ENCODE data around the gene USH2A. TPM values are rescaled to one million over a fixed set of nuclear protein-coding genes. Genes with fewer than 3 reads are reported as not detected.
A peak's percentile ranks its signal among the peaks of the same experiment; 100 is the strongest.

The USH2A gene
- total and polyA plus RNA-seq, 3 donors from 2014 or later: 1.6 to 2.5 (median 1.8) TPM

DNA sequence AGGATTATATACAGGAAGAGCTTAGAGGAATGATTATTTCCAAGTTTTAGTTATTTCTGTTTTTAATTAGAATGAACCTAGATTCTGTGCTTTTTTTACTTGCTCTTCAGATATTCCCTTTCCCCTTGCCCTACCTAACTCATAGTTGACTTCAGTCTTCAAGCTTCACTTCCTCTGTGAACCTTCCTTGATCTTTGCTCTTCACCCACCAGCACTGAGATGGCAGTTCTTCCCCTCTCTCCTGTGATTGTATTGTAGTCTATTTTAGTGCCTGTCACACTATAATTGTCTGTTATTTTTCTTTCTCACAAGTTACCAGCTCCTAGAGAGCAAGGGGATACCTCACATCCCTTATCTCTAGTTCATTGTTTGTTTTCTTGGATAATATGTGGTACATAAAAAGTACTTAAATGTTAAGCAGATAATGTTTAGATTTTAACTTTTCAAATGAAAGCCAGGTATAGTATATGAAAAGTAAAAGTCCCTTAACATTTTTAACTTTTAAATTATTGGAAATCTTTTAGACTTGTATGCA, 822.9 kb downstream of the USH2A start:
- H3K27ac ChIP-seq: no peak overlapping the region
- H3K9me3 ChIP-seq: no peaks in the 10 kb centered on the region
- no peak for TF ChIP-seq POLR2A (IDR thresholded peaks at IDR 0.05)
- TF ChIP-seq, protein P1, sequence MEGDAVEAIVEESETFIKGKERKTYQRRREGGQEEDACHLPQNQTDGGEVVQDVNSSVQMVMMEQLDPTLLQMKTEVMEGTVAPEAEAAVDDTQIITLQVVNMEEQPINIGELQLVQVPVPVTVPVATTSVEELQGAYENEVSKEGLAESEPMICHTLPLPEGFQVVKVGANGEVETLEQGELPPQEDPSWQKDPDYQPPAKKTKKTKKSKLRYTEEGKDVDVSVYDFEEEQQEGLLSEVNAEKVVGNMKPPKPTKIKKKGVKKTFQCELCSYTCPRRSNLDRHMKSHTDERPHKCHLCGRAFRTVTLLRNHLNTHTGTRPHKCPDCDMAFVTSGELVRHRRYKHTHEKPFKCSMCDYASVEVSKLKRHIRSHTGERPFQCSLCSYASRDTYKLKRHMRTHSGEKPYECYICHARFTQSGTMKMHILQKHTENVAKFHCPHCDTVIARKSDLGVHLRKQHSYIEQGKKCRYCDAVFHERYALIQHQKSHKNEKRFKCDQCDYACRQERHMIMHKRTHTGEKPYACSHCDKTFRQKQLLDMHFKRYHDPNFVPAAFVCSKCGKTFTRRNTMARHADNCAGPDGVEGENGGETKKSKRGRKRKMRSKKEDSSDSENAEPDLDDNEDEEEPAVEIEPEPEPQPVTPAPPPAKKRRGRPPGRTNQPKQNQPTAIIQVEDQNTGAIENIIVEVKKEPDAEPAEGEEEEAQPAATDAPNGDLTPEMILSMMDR (IDR thresholded peaks at IDR 0.05): no peak
- no peaks in the 10 kb centered on the region for H3K36me3 ChIP-seq (ENCODE audit: low read depth, missing control alignments)
- H3K27me3 ChIP-seq: no peaks in the 10 kb centered on the region
- H3K4me3 ChIP-seq: no peak overlapping the region
- H3K4me1 ChIP-seq: peaks cover 6% of the 10 kb centered on the region
- intact Hi-C loops (cut with DNase I; ENCODE audit: low total_unique reads): no loop called here
- DNase-seq: no peak

DNA sequence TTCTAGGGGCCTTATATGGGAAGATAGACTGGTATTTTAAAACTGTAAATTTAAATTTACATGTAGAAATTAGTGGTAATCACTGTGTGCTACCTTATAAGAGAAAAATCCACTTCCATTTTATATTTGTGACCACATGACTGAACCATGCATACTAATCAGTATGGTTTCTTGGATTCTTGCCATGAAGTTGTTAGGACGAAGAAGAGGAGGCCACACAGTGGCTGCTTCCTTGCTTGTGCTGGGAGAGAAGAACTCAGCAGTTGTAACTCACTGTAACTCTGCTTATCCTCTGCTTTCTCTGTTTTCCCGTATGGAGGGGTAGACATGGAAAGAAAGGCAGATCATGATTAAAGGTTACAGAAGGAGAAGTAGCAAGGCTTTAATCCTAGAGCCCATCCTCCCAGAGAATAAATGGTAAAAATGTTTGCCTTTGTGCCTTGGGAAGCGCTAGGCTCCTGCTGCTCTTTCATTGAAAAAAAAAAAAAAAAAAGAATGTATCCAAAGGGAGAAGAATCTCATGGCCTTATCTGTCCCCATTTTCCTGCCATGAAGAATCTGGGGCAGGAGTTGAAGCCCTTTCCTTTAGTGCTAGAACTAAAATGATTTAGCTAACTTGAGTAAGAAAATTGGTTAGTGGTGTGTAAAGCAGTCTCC, 823.7 kb downstream of the USH2A start:
- no peaks in the 10 kb centered on the region for H3K27me3 ChIP-seq
- H3K4me1 ChIP-seq: peaks cover 10% of the 10 kb centered on the region
- intact Hi-C loops (cut with DNase I; ENCODE audit: low total_unique reads): no loop called here
- no peaks in the 10 kb centered on the region for H3K9me3 ChIP-seq
- no peak overlapping the region for H3K4me3 ChIP-seq
- 46 to 51% methylated on average over 3 of the region's 3 CpGs for WGBS, 2 donors
- H3K27ac ChIP-seq: peak overlapping the region in 1 of 2 donors; percentile 9
- TF ChIP-seq, protein P1 (IDR thresholded peaks at IDR 0.05): no peak
- TF ChIP-seq POLR2A (IDR thresholded peaks at IDR 0.05): no peak
- no peak for DNase-seq
- no peaks in the 10 kb centered on the region for H3K36me3 ChIP-seq (ENCODE audit: low read depth, missing control alignments)

DNA sequence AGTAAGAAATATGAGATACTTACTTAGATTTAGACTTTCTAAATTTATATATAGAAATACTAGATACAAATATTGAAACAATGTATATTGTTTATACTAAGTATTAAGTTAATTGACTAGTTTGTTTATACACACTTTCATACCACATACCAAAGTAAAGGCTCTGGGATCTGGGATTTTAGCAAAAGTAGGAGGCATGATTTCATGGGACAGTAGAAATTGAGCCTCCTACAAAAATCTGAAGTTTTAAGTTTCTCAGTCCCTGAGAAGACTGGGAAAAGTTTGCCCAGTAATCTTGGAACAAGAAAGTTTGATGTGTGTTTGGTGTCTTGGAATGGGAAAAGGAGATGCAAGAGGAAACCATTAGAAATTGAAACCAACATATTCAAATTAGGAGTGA, 825.3 kb downstream of the USH2A start:
- Histone ChIP-seq H3K4me3 (no peak overlapping the region), H3K9me3 (no peaks in the 10 kb centered on the region), H3K4me1 (peaks cover 16% of the 10 kb centered on the region), H3K36me3 (ENCODE audit: low read depth, missing control alignments) (no peaks in the 10 kb centered on the region), H3K27ac (no peak overlapping the region), H3K27me3 (no peaks in the 10 kb centered on the region)
- intact Hi-C loops (cut with DNase I; ENCODE audit: low total_unique reads): no loop called here
- DNase-seq: no peak
- TF ChIP-seq, protein P1 (IDR thresholded peaks at IDR 0.05): no peak
- no peak for TF ChIP-seq POLR2A (IDR thresholded peaks at IDR 0.05)

DNA sequence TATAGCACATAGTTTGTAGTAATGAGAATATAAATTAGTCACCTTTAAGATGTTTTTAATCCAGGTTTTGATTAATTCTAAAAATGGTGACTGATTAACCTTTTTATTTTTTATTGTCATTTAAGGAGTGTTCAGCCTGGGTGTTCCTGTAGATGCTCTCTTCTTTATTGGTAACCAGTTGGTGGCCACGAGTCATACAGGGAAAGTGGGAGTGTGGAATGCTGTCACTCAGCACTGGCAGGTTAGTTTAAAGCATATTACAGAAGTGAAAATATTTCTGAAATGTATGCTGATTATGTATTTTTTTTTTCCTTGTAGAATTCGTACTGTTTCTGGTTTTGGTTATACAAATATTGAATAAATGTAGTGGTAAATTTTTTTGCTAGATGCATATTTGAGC, 828.0 kb downstream of the USH2A start:
- DNase-seq: no peak
- peaks cover 14% of the 10 kb centered on the region for H3K4me1 ChIP-seq
- H3K4me3 ChIP-seq: no peak overlapping the region
- no peaks in the 10 kb centered on the region for H3K9me3 ChIP-seq
- H3K27ac ChIP-seq: no peak overlapping the region
- intact Hi-C loops (cut with DNase I; ENCODE audit: low total_unique reads): no loop called here
- H3K36me3 ChIP-seq (ENCODE audit: low read depth, missing control alignments): no peaks in the 10 kb centered on the region
- H3K27me3 ChIP-seq: no peaks in the 10 kb centered on the region
- WGBS, 2 donors: 84 to 87% methylated on average over 2 of the region's 2 CpGs
- no peak for TF ChIP-seq POLR2A (IDR thresholded peaks at IDR 0.05)

DNA sequence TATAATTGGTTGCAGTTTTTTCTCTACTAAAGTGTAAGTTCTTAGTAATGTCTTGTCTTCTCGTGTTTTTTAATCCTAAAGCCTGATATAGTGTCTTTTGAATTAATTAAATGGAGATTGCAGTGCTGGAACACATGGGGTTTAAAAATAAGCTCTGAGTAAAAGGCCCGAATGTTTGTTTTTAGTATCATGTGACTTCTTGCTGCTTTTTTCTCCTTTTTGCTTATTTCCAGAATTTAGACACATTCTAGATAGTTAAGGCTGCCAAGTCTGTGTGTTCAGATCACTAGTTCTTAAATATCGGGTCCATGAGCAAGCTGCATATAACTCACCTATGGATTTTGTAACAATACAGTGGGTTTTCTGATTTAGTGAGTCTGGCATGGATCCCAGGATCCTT, 828.6 kb downstream of the USH2A start:
- no peak for TF ChIP-seq POLR2A (IDR thresholded peaks at IDR 0.05)
- TF ChIP-seq, protein P1 (IDR thresholded peaks at IDR 0.05): no peak
- H3K27me3 ChIP-seq: no peaks in the 10 kb centered on the region
- no peak for DNase-seq
- 56 to 58% methylated on average over 3 of the region's 3 CpGs for WGBS, 2 donors
- no peak overlapping the region for H3K27ac ChIP-seq
- H3K36me3 ChIP-seq (ENCODE audit: low read depth, missing control alignments): no peaks in the 10 kb centered on the region
- intact Hi-C loops (cut with DNase I; ENCODE audit: low total_unique reads): no loop called here
- H3K4me1 ChIP-seq: peaks cover 9% of the 10 kb centered on the region
- no peak overlapping the region for H3K4me3 ChIP-seq
- no peaks in the 10 kb centered on the region for H3K9me3 ChIP-seq

Data from testis (tissue), 3 donors.